Activated CD4-positive, alpha-beta T cell treated with anti-CD3 and anti-CD28 coated beads, Interleukin-2, amount 50 U/mL, for 16 hours (primary cell): ENCODE results near the gene PTRH2.
A peak's percentile ranks its signal among the peaks of the same experiment; 100 is the strongest.
"Not testable (repeated sequence)": the region's sequence is repeated elsewhere in the genome, so short reads cannot be mapped to it uniquely, and the experiment has no call there.

ENCODE experiments used
- DNase-seq: peaks from one replicate; pipeline ENCODE4 v3.0.0-alpha.2; 2020

Gene PTRH2

GRCh38 chr17:59707149-59707970, at the start of gene PTRH2, which contains the start of gene VMP1:
TSS of gene PTRH2 (minus strand) at chr17:59707430. CDS start at chr17:59697978, 9,452 bp downstream.
TSS of gene VMP1 (plus strand) at chr17:59707654. CDS start at chr17:59731447, 23,793 bp downstream.
- peak; percentile 99 for DNase-seq

DNA sequence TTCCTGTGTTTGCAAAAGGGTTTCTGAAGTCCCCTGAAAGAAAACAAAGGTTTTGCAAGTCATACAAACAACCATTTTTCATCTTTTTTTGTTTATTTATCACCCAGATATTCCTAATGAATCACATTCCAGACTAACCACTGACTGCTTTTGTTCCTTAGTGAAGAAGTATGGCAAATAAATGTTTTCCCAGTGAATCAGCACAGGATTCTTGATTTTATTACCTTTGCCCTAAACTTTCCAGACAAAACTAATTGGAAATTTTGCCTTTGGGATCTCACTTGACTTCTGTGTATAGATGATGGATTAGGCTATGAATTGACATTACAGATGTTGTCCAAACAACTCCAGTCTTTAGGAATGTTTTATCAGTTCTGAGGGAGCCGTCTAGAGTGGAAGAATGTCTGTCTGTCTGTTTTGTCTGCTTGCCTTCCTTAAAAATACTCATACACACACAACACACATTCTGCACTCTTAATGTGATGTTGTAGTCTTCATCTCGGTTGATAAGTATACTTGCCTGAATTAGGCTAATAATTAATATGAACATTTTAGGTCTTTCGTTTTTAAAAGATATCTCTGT, 49.1 kb upstream of the PTRH2 start:
- no peak for DNase-seq

- DNase-seq: not testable (repeated sequence)
These were observed 47.8 kb upstream of the PTRH2 start for GRCh38 chr17:59755069-59755468.

DNA sequence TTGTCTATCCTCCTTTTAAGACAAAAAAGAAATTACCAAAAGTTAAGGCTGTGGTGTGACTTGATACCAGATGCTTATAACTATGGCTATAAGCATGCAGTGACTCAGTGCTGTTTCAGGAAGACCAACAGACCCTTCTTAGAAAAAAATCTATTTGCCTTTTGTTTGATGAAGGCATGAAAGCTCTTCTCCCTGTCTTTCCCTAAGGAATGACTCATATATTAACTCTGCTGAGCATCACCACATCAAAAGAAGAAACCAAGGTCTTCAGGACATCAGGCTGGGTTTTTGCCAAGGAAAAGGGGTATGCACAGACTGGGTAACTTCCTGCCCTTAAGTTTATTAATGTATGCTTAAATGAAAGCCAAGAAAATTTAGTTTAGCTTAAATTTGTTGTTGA, 47.3 kb upstream of the PTRH2 start:
- peak; percentile 83 for DNase-seq

GRCh38 chr17:59753522-59754467, 46.6 kb upstream of the PTRH2 start:
- peak; percentile 89 for DNase-seq

- no peak for DNase-seq
These were observed 45.7 kb upstream of the PTRH2 start for GRCh38 chr17:59752922-59753321.

GRCh38 chr17:59752446-59752845, 45.2 kb upstream of the PTRH2 start:
- no peak for DNase-seq

GRCh38 chr17:59751955-59752413, 44.8 kb upstream of the PTRH2 start:
- peak; percentile 92 for DNase-seq

DNA sequence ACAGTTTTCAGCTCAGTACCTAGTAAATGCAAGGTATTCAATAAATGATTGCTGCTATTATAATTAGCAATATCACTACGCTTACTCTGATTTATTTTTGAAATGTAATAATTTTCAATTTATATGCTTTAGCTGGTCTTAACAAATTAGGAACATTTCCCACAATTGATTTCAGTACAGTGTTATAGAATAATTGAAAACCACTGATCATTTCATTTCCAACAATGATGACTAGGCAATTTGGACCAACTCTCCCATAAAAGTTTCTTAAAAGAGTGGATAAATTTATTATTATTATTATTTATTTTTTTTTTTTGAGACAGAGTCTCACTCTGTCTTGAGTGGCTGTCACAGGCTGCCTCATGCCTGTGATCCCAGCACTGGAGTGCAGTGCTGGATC, 41.4 kb upstream of the PTRH2 start:
- DNase-seq: no peak

- peak; percentile 61 for DNase-seq
These were observed 39.7 kb upstream of the PTRH2 start for GRCh38 chr17:59746849-59747445.

DNA sequence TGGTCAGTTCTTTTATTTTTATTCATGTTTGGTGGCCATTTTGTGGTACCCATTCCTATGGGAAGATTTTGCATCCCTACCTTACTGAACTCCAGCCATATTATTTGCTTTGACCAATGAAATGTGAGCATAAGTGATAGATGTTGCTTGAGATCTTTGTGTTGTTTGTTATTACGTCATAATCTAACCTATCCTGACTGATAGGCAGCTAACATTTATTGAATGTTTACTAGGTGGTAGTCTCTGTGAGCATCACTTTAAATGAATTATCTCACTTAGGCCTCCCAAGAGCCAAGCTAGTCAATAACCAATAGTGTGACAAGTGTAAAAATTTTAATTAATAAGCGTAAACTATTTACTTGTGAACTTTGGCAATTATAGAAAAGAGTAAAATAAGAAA, 37.8 kb upstream of the PTRH2 start:
- no peak for DNase-seq

DNA sequence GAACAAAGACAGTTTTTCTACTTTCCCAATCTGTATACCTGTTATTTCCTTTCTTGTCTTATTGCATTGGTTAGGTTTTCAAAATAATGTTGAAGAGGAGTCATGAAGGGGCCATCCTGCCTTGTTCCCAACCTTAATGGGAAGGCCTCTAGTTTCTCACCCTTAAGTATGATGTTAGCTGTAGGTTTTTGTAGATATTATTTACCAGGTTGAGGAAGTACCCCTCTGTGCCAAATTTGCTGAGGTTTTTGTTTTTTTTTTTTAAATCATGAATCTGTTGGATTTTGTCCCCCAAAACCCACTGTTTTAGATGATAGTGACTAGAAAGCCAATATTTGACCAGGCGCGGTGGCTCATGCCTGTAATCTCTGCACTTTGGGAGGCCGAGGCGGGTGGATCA, 36.6 kb upstream of the PTRH2 start:
- no peak for DNase-seq

DNA sequence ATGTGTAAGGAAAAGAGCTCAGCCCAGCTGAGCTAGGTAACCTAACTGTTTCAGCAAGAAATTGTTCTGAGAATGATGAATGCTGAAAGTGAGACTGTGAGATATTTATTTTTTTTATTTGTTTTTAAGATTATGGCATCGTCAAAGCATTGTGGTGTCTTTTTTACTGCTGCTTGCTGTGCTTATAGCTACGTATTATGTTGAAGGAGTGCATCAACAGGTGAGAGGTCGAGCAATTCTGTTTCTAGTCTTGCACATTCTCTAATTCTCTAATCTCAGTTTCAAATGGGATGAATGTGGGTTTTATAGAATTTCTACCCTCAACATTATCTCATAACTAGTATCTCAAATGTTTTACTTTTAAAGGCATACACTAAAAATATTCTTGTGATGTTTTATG, 30.1 kb upstream of the PTRH2 start:
- no peak for DNase-seq

GRCh38 chr17:59734226-59734625, 27.0 kb upstream of the PTRH2 start:
- no peak for DNase-seq

GRCh38 chr17:59733697-59734096, 26.5 kb upstream of the PTRH2 start:
- DNase-seq: no peak

DNA sequence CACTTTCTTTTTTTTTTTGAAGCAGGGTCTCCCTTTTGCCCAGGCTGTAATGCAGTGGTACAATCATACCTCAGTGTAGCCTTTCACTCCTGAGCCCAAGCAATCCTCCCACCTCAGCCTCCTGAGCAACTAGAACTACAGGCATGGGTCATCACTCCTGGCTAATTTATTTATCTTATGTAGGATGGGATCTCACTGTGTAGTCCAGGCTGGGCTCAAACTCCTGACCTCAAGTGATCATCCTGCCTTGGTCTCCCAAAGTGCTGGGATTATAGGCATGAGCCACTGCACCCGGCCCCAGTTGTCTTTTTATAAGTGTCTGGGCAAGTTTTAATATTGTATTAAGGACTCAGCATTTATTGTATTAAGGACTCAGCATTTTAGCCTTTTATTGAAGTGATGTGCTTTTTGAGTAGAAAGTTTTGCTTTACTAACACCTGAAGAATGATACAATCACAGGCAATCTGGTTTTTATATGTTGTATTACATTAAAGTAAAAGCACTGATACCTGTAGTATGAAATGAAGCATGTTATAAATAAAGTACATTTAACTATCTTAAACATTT, 23.1 kb upstream of the PTRH2 start:
- DNase-seq: no peak

- DNase-seq: no peak
These were observed 20.7 kb upstream of the PTRH2 start for GRCh38 chr17:59727817-59728533.

DNA sequence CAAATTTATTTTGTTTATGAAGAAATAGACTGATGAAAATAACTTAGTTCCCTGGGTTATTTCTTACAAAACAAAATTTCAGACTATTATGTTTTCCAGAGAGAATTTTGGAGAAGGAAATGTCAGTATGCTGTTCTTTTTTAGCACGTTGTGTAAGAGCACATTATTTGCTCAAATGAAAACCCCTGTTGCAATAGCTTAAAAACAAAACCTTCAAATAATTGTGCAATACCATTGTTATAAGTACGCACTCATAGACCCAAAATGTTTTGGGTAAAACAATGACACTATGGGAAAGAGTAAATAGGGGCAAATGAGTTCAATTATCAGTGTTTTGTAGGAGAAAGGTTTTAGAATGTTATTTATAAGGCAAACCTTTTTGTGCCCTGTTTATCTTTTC, 18.5 kb upstream of the PTRH2 start:
- DNase-seq: no peak

DNA sequence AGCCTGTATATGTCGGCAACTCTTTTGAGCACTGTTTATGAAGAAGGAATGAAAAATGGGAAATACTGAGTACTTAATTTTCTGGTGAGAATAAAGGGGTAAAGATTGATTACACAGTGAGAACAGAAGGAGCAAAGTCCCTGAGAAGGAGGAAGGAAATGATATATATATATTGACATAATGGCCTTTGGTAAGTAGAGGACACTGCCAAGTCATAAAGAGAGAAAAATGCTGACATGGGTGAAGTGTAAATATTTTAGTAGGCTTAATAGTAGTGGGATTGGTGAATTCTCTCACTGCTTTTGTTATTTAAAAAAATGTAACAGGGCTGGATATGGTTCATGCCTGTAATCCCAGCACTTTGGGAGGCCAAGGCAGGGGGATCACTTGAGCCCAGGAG, 16.4 kb upstream of the PTRH2 start:
- no peak for DNase-seq

DNA sequence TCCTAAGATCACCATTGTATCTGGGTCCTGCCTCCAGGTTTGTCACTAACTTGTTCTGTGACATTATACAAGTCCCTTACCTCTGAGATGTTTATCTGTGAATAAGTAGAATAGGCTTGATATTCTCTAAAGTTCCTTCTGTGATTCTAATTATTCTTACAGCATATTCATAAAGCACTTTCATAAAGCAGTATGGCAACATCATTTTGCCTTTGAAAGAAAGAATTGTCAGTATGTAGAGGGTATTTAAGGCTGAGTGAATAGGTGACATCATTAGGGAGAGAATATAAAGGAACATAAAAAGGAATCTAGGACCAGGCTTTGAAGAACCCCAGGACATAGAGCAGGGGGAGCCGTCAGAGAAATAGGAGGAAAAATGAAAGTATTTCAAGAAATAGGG, 15.8 kb upstream of the PTRH2 start:
- DNase-seq: no peak

DNA sequence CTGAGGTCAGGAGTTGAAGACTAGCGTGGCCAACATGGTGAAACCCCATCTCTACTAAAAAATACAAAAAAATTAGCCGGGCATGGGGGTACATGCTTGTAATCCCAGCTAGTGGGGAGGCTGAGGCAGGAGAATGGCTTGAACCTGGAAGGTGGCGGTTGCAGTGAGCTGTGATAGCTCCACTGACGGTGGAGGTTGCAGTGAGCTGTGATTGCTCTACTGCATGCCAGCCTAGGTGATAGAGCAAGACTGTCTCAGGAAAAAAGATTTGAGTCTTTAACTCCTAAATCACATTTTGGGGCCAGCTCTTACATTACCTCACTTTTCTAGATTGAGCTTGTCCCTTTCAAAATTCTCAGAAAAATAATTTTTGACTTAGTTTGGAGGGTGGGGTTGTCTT, 15.4 kb upstream of the PTRH2 start:
- no peak for DNase-seq

GRCh38 chr17:59719526-59719925, 12.3 kb upstream of the PTRH2 start:
- no peak for DNase-seq
